Stimulated activated CD8-positive, alpha-beta memory T cell treated with anti-CD3 and anti-CD28 coated beads, Interleukin-15, amount 100 ng/mL, for 48 hours (primary cell): ENCODE results near the gene IRGC.

Experiments
- DNase-seq, 2 donors: peaks; one replicate each; pipeline ENCODE4 v3.0.0-alpha.2; 2020; ENCODE audit warnings: low read depth in 2 of 2

IRGC gene

GRCh38 chr19:43690890-43691289 is 25.0 kb upstream of the IRGC start:
- no peak for DNase-seq

GRCh38 chr19:43691755-43692154 is 24.1 kb upstream of the IRGC start:
- no peak for DNase-seq

- DNase-seq, result no peak
Measured at GRCh38 chr19:43692385-43692784, 23.5 kb upstream of the IRGC start.

- no peak for DNase-seq
Measured at GRCh38 chr19:43692877-43693276, 23.0 kb upstream of the IRGC start.

- no peak for DNase-seq
Measured at GRCh38 chr19:43694553-43694952, 21.3 kb upstream of the IRGC start.

- no peak for DNase-seq
Measured at GRCh38 chr19:43695985-43696704, 19.7 kb upstream of the IRGC start.

- no peak for DNase-seq
Measured at GRCh38 chr19:43697295-43697694, 18.6 kb upstream of the IRGC start.

GRCh38 chr19:43699506-43700394 is 16.1 kb upstream of the IRGC start:
- no peak for DNase-seq

- no peak for DNase-seq
Measured at GRCh38 chr19:43700395-43701000, 15.4 kb upstream of the IRGC start.

- DNase-seq, result no peak
Measured at GRCh38 chr19:43704002-43704705, 11.7 kb upstream of the IRGC start.

- DNase-seq, result no peak
Measured at GRCh38 chr19:43705729-43706128, 10.1 kb upstream of the IRGC start.

GRCh38 chr19:43707158-43707712 is 8.6 kb upstream of the IRGC start:
- no peak for DNase-seq

- DNase-seq, result no peak
Measured at GRCh38 chr19:43708716-43709115, 7.2 kb upstream of the IRGC start.

- DNase-seq, result no peak
Measured at GRCh38 chr19:43711751-43712355, 4.0 kb upstream of the IRGC start.

GRCh38 chr19:43713208-43713607 is 2.7 kb upstream of the IRGC start:
- no peak for DNase-seq

- DNase-seq, result no peak
Measured at GRCh38 chr19:43718627-43719377, 2.9 kb downstream of the IRGC start.

GRCh38 chr19:43719378-43719868 is 3.5 kb downstream of the IRGC start:
- no peak for DNase-seq

GRCh38 chr19:43719918-43720317 is 4.0 kb downstream of the IRGC start:
- DNase-seq, result no peak

GRCh38 chr19:43720936-43721335 is 5.1 kb downstream of the IRGC start:
- no peak for DNase-seq

- no peak for DNase-seq
Measured at GRCh38 chr19:43721469-43722048, 5.7 kb downstream of the IRGC start.
